HG03159 (cell line): ENCODE measurements around the gene MCM10.
"Not testable (repeated sequence)": the region's sequence is repeated elsewhere in the genome, so short reads cannot be mapped to it uniquely, and the experiment has no call there.

Experiments
- ATAC-seq: cut with Tn5 transposase; IDR thresholded peaks from one replicate; pipeline ENCODE4 v1.9.1; 2021; ENCODE audit warnings: mild to moderate bottlenecking, moderate library complexity; ENCODE audit not compliant: unreplicated experiment

Gene MCM10

GRCh38 chr10:13160934-13161856 lies at the start of gene MCM10:
TSS of gene MCM10 (plus strand) at chr10:13161558. CDS start at chr10:13164203, 2,645 bp downstream.
- peak; percentile 100 for ATAC-seq

- ATAC-seq = no peak
Measured at GRCh38 chr10:13113544-13113943, 47.8 kb upstream of the MCM10 start.

DNA sequence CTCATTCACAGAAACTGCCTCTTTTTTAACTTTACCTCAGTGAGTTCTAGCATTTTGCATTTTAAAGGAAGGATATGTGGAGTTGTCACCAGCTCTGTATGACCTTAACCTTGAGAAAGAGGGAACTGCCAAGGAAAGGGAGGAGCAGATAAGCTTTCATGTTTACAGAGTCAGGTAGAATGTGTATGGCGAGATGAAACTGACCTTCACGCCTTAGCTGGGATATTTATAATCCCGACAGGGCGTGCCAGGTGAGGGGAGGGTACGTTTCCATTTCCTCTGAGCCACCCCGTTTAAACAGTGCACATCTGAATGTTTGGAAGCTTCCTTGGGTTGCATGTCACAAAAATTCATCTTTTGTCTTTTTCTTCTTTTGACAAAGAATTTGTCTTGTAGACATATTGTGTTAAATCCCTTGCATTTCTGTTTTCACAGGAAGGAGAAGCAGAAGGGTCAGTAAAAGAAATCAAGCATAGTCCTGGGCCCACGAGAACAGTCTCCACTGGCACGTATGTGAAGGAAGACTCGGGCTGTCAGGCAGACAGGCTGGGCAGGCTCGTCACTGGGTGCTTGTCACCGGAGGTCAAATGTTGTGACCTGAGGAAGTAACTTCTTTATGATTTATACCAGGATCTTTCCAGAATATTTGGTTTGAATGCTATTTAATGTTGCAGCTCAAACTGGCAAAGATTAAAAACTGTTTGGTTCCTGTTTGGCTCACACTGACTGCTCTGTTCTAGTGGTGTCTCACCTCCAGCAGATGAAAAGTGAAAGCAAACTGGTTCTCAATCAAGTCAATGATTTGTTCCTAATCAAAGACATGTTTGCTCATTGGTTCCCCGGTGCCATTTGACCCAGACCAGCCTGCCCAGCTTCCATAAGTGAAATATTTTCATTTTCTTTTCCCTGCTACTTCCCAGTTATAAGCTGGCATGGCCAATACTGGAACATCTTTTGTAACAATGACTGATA lies 45.2 kb upstream of the MCM10 start:
- ATAC-seq = no peak

- ATAC-seq = no peak
Measured at GRCh38 chr10:13117841-13118783, 43.2 kb upstream of the MCM10 start.

- ATAC-seq = no peak
Measured at GRCh38 chr10:13118784-13119410, 42.5 kb upstream of the MCM10 start.

GRCh38 chr10:13120786-13121499 lies 40.4 kb upstream of the MCM10 start:
- no peak for ATAC-seq

DNA sequence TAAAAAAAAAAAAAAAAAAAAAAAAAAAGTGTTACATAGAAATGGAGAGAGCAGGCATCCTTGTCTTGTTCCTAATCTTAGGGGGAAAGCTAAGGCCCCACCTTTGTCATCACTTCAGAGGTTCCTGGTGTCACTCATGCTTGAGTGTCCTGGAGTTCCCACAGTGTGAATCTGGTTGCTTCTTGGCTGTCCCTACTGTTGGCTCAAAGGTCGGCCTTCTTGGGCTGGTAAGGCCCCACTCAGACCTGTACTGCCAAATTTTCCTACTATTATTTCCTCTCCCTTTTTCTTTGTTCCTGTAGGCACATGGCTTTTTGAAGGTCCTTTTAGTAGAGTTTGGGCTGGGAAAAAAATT lies 39.9 kb upstream of the MCM10 start:
- ATAC-seq = no peak

DNA sequence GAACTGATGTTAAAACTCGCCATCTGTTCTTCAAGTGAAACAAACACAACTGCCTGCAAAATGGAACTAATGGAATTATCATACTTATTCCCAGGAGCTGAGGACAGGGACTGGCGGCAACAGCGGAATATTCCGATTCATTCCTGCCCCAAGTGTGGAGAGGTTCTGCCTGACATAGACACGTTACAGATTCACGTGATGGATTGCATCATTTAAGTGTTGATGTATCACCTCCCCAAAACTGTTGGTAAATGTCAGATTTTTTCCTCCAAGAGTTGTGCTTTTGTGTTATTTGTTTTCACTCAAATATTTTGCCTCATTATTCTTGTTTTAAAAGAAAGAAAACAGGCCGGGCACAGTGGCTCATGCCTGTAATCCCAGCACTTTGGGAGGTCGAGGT lies 24.7 kb upstream of the MCM10 start:
- no peak for ATAC-seq

- no peak for ATAC-seq
Measured at GRCh38 chr10:13139150-13139549, 22.2 kb upstream of the MCM10 start.

DNA sequence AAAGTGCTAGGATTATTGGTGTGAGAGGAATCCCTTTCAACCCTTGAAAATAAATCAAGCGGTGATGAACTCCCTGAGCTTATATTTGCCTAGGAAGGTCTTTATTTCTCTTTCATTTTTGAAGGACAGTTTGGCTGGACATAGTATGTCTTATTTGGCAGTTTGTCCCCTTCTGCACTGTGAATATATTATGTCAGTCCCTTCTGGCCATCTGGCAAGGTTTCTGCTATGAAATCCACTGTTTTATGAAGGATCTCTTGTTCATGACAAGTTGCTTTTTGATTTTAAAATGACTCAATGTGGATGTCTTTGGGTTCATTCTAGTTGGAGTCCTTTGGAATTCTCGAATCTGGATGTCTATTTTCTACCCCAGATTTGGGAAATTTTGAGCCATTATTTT lies 21.7 kb upstream of the MCM10 start:
- no peak for ATAC-seq

GRCh38 chr10:13140627-13141190 lies 20.6 kb upstream of the MCM10 start:
- no peak for ATAC-seq

- no peak for ATAC-seq
Measured at GRCh38 chr10:13143766-13144165, 17.6 kb upstream of the MCM10 start.

GRCh38 chr10:13144814-13145213 lies 16.5 kb upstream of the MCM10 start:
- no peak for ATAC-seq

DNA sequence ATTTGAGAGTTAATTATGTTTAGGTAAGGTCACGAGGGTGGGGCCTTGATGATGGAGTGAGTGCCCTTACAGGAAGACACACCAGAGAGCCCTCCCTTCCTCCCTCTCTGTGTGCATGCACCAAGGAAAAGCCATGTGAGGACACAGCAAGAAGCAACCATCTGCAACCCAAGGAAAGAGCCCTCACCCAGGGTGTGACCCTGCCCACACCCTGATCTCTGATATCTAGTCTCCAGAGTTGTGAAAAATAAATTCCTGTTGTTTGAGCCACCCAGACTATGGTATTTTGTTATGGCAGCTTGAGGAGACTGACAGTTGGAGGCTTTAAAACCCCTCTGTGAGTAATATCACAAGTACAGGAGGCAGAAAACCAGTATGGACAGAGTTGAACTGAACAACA lies 15.0 kb upstream of the MCM10 start:
- ATAC-seq = no peak

GRCh38 chr10:13147161-13147560 lies 14.2 kb upstream of the MCM10 start:
- no peak for ATAC-seq

DNA sequence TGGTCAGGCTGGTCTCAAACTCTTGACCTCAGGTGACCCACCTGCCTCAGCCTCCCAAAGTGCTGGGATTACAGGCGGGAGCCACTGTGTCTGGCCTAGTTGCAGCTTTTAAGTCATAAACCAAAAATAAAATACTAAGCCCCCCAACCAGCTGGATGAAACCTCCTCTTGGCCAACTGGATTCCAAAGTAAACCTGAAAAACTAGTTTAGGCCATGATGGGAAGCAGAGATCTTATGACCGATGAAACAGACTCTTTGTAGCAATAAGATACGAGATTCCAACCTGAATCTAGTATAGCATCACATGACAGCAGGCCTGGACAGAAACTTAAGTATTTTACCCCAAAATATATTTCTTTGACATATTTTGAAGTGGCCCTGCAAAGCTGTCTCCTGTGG lies 9.1 kb upstream of the MCM10 start:
- no peak for ATAC-seq

GRCh38 chr10:13155860-13156259 lies 5.5 kb upstream of the MCM10 start:
- not testable (repeated sequence) for ATAC-seq

- no peak for ATAC-seq
Measured at GRCh38 chr10:13158401-13158800, 3.0 kb upstream of the MCM10 start.

GRCh38 chr10:13161857-13162271 lies 506 bp downstream of the MCM10 start:
- ATAC-seq = peak; percentile 8
